Hematopoietic multipotent progenitor cell treated with erythropoietin and hydrocortisone succinate and interleukin-3 and kit ligand, for 17 days (in vitro differentiated cells): ENCODE measurements around the gene CEP89.
"Not testable (repeated sequence)": the region's sequence is repeated elsewhere in the genome, so short reads cannot be mapped to it uniquely, and the experiment has no call there.

Experiments used
- DNase-seq: peaks from one replicate; pipeline ENCODE4 v3.0.0-alpha.2; 2015; ENCODE audit warnings: low spot score

CEP89 gene

DNA sequence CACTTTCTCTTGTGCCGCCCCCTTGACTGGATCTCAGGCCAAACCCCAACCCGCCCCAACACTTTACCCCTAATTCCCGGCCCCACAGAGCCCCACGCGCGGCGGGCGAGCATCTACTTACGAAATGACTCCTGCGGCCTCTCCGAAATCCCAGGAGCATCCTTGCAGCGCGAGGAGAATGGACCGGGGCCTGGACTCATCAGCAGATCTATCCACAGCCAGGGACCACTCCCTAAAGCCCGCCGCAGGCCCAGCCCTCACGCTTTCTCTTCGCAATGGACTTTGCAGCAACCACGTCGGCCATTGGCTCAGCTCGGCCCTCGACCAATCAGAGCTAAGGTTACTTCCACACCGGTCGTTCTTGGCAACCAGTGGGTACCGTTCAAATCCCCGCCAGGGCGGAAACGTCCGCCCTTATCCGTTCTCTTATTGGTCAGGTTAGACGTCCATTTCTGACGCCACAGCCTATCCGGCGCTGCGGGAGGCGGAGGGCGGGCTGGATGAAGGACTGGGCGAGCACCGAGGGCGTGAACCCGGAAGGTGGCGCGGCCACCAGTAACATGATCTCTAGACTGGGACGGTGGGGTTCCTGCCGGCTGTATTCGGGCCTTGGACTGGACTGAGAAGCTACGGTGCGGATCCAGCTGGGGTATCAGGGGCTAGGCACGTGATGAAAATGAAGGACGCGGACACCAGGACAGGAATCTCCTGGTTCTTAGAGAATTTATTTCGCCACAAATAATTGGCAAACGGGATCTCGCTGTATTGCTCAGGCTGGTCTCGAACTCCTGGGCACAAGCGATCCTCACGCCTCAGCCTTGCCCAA is at the start of gene CEP89, which contains the start of gene FAAP24:
TSS of gene CEP89 (minus strand) at position 244 of the 826 bp plus-strand sequence. CDS start at position 160, 84 bp downstream.
TSS of gene FAAP24 (plus strand) at position 528 of the 826 bp plus-strand sequence. CDS start 955 bp downstream, outside the sequence.
- DNase-seq, result peak; percentile 99

DNA sequence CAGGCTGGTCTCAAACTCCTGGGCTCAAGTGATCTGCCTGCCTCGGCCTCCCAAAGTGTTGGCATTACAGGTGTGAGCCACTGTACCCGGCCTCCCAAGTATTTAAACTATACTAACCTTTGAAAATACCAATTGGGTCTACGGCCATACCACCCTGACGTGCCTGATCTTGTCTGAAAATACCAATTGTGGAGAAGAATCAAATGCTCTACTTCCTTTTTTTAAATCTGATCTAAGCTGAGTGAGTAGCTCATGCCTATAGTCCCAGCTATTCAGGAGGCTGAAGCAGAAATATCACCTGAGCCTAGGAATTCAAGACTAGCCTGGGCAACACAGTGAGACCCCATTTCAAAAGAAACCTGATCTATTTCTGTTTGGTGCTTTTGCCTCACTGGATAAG is 39.1 kb upstream of the CEP89 start:
- DNase-seq, result not testable (repeated sequence)

DNA sequence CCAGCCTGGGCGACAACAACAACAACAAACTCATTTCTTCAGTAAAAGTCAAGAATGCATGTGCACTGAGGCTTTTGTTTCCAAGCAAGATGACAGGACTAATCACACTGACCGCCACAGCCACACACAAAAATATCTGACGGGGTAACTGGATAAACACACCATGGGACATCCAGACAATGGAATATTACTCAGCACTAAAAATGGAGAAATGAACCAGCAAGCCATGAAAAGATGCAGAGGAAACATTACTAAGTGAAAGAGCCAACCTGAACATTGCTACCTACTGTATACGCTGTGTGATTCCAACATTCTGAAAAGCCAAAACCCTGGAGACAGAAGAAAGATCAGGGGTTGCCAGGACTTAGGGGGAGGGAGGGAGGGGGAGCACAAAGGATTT is 37.0 kb upstream of the CEP89 start:
- no peak for DNase-seq

DNA sequence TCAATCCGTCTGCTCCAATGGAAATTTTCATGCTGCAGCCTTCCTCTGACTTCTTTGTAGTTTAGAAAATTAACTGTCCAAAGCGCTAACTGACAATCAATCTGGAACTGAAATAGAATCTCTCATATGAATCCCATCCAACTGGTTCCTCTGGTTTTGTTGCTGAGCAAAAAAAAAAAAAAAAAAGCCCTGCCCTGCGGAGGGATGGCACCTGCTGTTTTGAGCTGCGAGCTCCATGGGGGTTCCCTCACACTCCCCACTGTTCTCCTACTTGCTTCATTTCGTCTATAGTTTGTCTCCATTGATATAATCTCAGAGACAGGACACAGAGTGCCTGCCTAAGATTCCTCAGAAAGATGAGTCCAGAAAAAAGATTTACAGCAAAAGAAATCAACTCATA is 33.7 kb upstream of the CEP89 start:
- no peak for DNase-seq

DNA sequence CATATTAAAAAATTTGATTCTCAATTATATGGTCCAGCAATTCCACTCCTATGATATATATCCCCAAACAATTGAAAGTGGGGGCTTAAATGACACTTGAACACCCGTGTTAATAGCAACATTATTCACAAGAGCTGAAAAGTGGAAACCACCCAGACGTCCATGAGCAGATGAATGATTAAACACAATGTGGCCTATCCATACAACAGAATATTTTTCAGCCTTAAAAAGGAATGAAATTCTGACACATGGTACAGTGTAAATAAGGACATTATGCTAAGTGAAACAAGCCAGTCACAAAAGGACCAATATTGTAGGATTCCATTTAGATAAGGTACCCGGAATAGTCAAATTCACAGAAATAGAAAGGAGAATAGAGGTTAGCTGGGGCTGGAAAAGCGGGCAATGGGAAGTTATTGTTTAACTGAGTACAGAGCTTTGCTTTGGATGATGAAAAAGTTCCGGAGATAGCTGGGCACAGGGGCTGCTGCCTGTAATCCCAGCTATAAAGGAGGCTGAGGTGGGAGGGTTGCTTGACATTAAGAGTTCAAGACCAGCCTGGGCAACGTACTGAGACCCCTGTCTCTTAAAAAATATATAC is 31.8 kb upstream of the CEP89 start:
- DNase-seq, result not testable (repeated sequence)

DNA sequence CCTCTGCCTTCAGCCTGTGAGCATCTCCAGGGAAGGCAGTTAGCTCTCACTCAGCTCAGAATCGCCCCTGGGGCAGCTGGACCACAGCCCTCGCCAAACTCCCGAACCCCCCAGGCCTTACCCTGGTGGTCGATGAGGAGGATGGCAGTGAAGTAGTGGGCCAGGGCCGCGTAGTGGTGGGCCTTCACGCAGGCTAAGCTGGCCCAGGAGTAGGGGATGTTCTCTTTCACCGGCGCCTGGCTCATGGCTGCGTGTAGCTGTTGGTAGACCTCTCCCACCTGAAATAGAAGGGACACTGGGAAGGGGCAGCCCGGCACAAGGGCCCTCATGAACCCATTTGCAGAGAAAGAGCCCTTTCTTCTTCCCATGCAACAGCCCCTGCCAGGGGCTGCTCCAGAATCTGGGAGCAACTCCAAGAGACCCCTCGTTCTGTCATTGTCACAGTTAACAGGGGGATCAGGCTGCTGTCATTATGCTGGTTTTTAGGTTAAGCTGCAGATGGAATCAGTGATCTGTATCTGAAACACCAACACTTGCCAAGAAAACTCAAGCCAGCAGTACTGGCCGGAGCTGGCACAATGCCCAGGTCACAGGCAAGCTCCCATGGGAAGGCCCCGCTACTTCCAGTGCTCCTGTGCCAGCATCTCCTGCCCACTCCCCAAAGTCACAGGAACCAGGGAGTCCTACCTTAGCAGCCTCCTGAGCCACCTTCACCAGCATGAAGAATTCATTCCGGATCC is 30.5 kb upstream of the CEP89 start:
- DNase-seq, result not testable (repeated sequence)

DNA sequence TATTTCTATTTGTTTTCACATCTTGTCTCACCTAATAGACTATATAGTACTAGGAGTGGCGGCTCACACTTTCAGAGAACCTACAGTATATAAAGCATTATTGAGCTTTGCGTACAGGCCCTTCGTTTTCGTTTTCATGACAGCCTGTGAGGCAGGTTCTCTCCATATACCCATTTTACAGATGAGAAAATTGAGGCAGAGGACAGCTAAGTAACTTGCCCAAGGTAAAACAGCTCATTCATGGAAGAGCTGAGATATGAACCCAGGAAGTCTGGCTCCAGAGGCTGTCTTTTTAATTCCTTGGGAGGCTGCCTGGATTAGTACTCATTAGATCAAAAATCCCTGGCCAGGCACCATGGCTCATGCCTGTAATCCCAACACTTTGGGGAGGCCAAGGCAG is 29.2 kb upstream of the CEP89 start:
- no peak for DNase-seq

DNA sequence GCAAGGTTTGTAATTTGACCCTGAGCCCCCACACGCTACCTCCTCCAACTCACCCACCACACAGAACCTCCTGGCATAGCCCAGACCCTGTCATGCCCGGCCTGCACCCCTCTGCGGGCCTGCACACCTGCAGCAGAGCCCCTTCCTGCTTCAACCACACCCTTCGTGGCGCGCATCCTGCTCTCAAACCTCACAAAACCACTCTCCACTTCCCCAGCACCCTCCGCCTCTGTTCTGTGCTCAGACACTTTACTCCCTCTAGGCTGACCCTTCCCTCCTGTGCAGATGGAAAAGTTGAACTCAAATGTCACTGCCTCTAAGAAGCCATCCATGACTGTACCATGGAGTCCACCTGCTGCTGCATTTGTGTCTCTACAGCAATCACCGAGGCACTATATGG is 28.8 kb upstream of the CEP89 start:
- DNase-seq, result no peak

DNA sequence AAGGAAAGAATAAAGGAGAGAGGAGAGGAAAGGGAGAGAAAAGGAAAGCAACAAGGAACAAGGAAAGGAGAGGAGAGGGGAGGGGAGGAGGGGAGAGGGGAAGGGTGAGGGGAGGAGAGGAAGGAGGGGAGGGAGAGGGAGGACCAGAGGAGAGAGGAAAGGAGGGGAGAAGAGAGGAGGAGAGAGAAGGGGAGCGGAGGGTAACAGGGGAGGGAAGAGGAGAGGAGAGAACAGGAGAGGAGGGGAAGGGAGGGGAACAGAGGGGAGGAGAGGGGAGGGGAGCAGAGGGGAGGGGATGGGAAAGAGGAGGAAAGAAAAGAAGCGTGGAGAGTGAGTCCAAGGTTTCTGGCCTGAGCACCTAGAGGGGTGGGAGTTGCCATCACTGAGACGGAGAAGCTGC is 27.0 kb upstream of the CEP89 start:
- DNase-seq, result no peak

DNA sequence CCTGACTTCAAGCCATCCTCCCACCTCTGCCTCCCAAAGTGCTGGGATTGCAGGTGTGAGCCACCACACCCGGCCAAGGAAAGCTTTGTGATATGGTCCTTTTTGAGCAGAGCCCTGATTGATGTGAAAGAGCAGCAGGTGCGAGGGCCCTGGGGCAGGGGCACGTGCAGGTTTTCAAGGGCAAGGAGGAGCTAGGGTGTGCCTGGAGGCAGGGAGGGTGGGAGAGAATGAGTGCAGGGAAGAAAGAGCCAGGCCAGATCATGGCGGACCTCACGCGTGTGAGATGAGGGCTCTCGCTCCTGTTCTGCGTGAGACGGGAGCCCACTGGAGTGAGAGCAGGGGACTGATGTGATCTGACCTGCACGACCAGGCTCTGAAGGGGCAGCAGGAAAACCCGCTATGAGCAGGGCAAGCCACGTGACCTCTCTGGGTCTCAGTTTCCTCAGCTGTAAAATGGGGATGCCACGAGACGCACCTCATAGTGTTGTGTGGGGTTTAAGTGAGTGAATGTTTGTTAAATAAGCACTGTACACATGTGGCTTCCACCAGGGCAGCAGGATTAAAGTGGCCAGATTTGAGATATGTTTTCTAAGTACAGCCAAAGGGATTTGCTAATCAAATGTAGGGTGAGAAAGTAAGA is 26.1 kb upstream of the CEP89 start:
- no peak for DNase-seq

DNA sequence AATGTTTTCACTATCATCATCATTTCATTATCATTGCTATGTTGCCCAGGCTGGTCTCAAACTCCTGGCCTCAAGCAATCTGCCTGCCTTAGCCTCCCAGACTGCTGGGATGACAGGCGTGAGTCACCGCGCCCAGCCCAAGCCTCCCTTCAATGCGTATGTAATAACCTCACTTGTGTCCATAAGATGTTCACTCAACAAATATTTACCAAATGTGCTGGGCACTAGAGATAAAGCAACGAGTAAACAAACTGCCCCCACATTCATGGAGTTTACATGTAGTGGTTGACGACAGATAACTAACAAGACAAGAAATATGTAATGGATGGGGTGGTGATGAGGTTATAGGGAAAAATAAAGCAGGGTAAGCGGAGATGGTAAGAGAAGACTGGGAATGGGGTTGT is 25.3 kb upstream of the CEP89 start:
- DNase-seq, result not testable (repeated sequence)

DNA sequence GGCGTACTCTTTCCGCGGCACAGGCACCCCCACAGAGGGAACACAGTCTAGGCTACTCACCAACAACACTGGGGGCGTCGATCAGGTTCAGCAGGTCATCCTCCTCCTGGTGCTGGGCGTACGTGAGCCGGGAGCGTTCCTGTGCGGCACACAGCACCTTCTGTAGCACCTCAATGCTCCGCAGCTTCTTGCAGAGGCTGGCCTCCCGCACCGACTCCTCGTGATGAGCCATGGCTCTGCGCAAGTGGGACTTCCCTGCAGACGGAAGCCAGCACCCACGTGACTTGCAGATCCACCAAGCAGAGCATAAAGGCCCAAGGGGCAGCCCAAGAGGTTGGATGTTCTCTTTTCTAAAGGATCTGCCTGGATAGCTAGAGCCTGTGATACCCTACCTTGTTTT is 24.2 kb upstream of the CEP89 start:
- DNase-seq, result not testable (repeated sequence)

DNA sequence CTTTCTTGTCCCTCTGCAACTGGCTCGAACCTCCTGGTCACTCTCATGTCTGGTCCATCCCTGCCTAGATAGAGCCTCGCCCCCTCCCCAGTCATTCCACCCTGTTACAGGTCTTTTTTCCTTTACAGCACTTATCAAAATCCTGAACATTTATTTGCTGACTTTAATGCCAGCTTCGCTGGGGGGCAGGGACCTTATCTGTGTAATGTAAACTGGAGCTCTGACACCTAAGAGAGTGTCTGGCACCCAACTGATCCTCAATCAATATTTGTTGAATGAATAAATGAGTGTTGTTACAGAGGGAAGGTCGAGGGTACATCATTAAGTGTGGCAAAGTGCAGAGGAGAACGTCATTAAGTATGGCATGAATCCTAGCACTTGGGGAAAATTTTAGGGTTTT is 17.0 kb upstream of the CEP89 start:
- no peak for DNase-seq

DNA sequence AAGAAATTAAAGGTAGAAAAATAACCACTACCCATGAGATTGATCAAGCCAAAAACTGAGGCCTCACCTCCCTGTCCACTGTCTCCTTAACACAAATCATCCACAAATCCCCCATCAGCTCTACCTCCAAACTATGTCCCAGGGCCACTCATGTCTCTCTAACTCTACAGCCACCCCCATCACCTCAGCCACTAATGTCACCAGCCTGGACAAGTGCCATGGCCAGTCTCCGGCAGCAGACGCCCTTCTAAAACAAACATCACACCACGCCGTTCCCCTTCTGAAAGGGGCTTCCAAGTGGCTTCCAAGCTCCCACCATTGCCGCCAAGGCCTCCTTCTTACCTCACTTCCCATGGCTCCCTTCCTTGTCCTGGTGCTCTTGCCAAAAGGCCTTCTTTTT is 16.5 kb upstream of the CEP89 start:
- DNase-seq, result not testable (repeated sequence)

DNA sequence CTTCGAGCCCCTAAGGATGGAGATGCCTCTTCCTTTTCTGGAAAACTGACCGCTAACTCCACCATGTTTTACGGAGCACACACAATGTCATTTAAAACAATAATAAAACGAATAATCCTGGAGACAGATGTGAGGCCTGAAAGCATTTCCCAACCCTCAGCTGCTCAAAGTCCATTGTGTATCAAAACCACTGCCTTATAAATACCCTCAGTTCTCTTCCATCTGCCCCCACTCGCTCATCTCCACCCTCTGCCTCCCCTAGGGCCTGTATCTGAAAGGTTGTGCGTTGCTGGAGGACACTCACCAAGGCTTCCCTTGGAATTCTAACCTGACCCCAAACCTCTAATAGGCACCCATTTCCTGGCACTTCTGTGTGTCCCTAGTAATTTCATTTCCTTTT is 10.7 kb upstream of the CEP89 start:
- not testable (repeated sequence) for DNase-seq

DNA sequence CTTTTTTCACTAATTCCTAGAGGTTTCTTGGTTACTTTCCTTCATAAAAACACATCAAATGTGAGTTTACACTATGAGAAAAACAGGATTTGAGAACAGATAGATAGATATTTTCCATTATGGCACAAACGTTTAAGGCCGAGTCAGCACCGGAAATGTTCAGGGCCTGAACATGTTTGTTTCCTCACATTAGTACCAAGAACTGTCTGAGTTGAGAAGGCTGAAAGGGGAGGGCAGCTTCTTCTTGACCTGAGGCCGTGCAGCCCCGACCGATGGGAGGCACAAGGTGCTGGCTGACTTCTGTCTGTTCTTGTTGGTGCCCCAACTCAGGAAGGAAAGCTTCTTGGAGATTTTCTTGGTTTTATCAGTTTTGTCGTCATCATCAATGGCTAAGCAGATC is 8.0 kb upstream of the CEP89 start:
- DNase-seq, result not testable (repeated sequence)

DNA sequence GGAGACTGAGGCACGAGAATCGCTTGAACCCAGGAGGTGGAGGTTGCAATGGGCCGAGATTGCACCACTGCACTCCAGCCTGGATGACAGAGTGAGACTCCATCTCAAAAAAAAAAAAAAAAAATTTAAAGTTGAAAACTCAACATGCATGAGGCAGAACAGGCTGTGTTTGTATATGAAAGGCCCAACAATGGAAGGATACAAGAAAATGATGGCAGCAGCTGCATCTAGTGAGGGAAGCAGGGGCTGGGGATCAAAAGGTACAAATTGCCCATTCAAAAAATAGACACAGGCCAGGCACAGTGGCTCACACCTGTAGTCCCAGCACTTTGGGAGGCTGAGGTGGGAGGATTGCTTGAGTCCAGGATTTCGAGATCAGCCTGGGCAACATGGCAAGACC is 6.1 kb upstream of the CEP89 start:
- not testable (repeated sequence) for DNase-seq

DNA sequence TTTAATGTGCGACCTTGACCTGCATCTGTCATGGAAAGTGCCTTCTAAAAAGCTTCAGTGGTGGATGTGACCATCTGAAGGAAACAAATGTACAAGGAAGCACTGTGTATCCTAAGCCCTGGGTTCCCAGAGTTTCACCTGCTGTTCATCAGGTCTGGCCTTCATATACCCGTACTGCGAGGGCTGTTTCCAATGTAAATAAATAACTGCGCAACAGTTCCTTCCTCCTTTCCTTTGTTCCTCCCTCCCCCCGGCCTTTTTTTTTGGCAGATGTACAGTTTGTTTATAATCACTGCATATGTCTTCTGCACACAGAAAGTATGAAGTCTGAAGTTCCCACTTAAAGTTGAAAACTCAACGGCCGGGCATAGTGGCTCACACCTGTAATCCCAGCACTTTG is 5.5 kb upstream of the CEP89 start:
- no peak for DNase-seq

DNA sequence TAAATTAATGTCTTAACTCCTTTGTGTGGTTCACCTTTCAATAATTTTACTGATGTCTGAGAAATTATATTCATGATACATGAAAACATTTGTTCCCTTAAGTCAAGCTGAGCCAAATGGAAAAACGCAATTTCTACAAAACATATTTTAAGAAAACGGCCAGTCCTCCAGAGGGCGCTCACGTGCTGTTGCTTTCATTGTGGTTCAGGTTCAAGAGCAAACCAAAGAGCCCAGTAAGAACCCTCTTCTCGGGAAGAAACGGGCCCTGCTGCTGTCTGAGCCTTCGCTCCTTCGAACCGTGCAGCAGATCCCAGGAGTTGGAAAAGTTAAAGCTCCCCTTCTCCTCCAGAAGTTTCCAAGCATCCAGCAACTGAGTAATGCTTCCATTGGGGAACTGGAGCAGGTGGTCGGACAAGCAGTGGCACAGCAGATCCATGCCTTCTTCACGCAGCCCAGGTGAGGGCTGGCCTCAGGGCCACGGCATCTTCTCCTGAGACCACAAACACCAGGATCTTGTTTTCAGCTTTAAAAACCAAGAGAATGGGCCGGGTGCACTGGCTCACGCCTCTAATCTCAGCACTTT is 4.6 kb upstream of the CEP89 start:
- peak; percentile 72 for DNase-seq

DNA sequence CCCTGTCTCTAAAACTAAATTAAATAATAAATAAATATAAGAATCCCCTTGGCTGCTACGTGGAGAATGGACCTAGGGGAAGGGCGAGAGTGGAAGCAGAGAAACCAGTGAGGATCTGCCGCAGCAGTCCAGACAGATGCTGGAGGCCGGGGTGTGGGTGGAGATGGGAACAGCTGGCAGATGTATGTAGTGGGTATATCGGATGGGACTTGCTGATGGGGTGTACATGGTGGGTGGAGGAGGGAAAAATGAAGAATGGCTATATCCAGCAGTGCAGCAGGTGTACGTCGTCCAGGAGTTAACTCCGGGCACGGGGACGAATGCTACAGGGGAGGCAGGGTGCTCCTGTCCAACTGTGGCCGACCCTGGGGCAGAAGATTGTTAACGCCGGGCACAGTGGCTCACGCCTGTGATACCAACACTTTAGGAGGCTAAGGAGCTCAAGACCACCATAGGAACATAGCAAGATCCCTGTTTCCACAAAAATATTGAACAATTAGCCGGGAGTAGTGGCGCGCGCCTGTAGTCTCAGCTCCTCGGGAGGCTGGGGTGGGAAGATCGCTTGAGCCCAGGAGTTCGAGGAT is 654 bp downstream of the CEP89 start:
- DNase-seq, result no peak

DNA sequence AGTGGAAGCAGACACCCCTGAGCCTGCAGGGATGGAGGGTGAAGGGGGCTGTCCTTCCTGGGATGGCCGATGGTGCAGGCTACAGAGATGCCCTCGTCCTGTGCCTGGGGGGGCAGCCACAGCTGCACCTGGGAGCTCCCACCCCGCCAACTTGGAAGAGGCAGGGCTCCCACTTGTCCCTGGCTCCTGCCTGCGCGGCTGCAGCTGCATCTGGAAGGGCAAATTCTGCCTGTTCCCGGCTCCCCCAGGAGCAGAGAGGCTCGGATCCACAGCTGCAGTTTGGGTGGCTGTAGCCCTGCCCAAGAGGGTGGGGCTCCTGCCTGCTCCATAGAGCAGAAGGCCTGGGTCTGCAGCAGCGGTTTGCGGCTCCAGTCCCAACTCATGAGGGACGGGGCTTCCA is 2.2 kb downstream of the CEP89 start:
- no peak for DNase-seq

DNA sequence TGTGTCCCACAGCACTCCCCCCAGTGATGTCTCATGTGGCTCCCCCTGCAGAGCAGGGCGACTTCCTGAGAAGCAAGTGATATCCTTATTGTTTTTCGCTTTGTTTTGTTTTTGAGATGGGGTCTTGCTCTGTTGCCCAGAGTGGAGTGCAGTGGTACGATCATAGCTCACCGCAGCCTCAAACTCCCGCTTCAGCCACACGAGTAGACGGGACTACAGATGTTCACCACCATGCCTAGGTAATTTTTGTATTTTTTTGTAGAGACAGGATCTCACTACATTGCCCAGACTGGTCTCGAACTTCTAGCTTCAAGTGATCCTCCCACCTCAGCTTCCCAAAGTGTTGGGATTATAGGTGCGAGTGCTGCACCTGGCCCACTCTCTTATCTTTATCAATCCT is 5.0 kb downstream of the CEP89 start:
- DNase-seq, result no peak
